ENCODE results near the gene MAU2. TPM values are rescaled to one million over a fixed set of nuclear protein-coding genes. Genes with fewer than 3 reads are reported as not detected.

Gene MAU2
- total and polyA plus RNA-seq, 10 of the 15 experiments (the other 5 are each of a cell fraction or from before 2014, with no cell fraction given) = 1.8 to 47.2 (median 22.1) TPM

GRCh38 chr19:19403373-19403901 lies 82.8 kb downstream of the MAU2 start:
- Histone ChIP-seq H3K4me1 (ENCODE audit: control insufficient read depth, insufficient read depth, low read length) (peaks cover 10% of the 10 kb centered on the region), H3K79me2 (ENCODE audit: control insufficient read depth, insufficient read depth, low read length) (peaks cover 26% of the 10 kb centered on the region), H4K20me1 (ENCODE audit: control insufficient read depth, insufficient read depth) (peaks cover 6% of the 10 kb centered on the region; the same call in 1 of the 2 replicates), H3K27me3 (replicated peaks in 1 of 2; ENCODE audit: control insufficient read depth in 2 of 2, insufficient read depth in 2 of 2, low read length in 1 of 2) (no peaks in the 10 kb centered on the region), H3K36me3 (ENCODE audit: control insufficient read depth in 2 of 2, insufficient read depth in 2 of 2, low read length in 1 of 2) (no peaks in the 10 kb centered on the region), H2AFZ (ENCODE audit: control insufficient read depth, low read depth, low read length) (no peak overlapping the region), H3K9me3 (replicated peaks; ENCODE audit: control insufficient read depth, insufficient read depth, low read length) (no peaks in the 10 kb centered on the region), H3K4me2 (ENCODE audit: control insufficient read depth, insufficient read depth) (no peak overlapping the region), H3K27ac (ENCODE audit: control insufficient read depth, insufficient read depth) (no peak overlapping the region), H3K4me3 (no peak overlapping the region), H3K9ac (ENCODE audit: control insufficient read depth, insufficient read depth, low read length) (no peak overlapping the region)
- WGBS (ENCODE audit: insufficient coverage, insufficient replicate concordance, low lambda C conversion rate, missing lambda C conversion rate) = 93% methylated on average over 5 of the region's 5 CpGs
- ATAC-seq = no peak
- ChIA-PET POLR2A (no interaction called here), SMC1A (ENCODE audit: uncharacterized antibody, unreplicated experiment) (interaction anchor here (1.0 to 8.6 kb wide), 3 partner anchors 10 to 86 kb away, joined by 4 to 57 read pairs (median 11); no protein-coding TSS in a partner anchor), RAD21 (ENCODE audit: unreplicated experiment) (interaction anchor here (0.7 kb wide), 1 partner anchor 14 kb away, joined by 3 read pairs; no protein-coding TSS in a partner anchor), CTCF (interaction anchor here (0.6 to 6.7 kb wide), 4 partner anchors 10 to 86 kb away, joined by 3 to 83 read pairs (median 4); no protein-coding TSS in a partner anchor)
- in situ Hi-C loops (cut with MboI) = no loop called here
- DNase-seq (ENCODE audit: low read depth, low spot score) = no peak
- FAIRE-seq = no peak
- intact Hi-C loops (cut with micrococcal nuclease; ENCODE audit: unreplicated experiment) = no loop called here
- BruUV-seq (replicated peaks) = no TSS peak
- TF ChIP-seq CTCF (IDR thresholded peaks at IDR 0.05 in 2 of 3, conservative IDR thresholded peaks at IDR 0.05 in 1 of 3; ENCODE audit: control insufficient read depth in 2 of 3, extremely low read depth in 1 of 3, insufficient read depth in 1 of 3, low read depth in 3 of 3, low read length in 3 of 3) (no peak), HDAC6 (IDR thresholded peaks at IDR 0.05; ENCODE audit: unreplicated experiment) (no peak), SPI1 (IDR thresholded peaks at IDR 0.05; ENCODE audit: borderline replicate concordance, insufficient read depth, low read depth, low read length) (no peak), ZNF274 (IDR thresholded peaks at IDR 0.05; ENCODE audit: insufficient read depth, insufficient read length) (no peak), RELB (IDR thresholded peaks at IDR 0.05; ENCODE audit: low read depth) (no peak), ZNF384 (IDR thresholded peaks at IDR 0.05; ENCODE audit: borderline replicate concordance, low read depth, low read length) (no peak), IKZF2 (IDR thresholded peaks at IDR 0.05) (no peak), ATF3 (IDR thresholded peaks at IDR 0.05; ENCODE audit: borderline replicate concordance, extremely low read depth, low read depth, low read length) (no peak), TAF1 (IDR thresholded peaks at IDR 0.05; ENCODE audit: borderline replicate concordance, low read depth, low read length) (no peak), IRF5 (IDR thresholded peaks at IDR 0.05; ENCODE audit: borderline replicate concordance) (no peak), PML (IDR thresholded peaks at IDR 0.05; ENCODE audit: low read length) (no peak), GATAD2B (conservative IDR thresholded peaks at IDR 0.05; ENCODE audit: low read depth) (no peak), CHD1 (IDR thresholded peaks at IDR 0.05; ENCODE audit: low read depth, low read length) (no peak), RCOR1 (conservative IDR thresholded peaks at IDR 0.05; ENCODE audit: low read depth, low read length) (no peak)
- TF ChIP-seq, protein P1, sequence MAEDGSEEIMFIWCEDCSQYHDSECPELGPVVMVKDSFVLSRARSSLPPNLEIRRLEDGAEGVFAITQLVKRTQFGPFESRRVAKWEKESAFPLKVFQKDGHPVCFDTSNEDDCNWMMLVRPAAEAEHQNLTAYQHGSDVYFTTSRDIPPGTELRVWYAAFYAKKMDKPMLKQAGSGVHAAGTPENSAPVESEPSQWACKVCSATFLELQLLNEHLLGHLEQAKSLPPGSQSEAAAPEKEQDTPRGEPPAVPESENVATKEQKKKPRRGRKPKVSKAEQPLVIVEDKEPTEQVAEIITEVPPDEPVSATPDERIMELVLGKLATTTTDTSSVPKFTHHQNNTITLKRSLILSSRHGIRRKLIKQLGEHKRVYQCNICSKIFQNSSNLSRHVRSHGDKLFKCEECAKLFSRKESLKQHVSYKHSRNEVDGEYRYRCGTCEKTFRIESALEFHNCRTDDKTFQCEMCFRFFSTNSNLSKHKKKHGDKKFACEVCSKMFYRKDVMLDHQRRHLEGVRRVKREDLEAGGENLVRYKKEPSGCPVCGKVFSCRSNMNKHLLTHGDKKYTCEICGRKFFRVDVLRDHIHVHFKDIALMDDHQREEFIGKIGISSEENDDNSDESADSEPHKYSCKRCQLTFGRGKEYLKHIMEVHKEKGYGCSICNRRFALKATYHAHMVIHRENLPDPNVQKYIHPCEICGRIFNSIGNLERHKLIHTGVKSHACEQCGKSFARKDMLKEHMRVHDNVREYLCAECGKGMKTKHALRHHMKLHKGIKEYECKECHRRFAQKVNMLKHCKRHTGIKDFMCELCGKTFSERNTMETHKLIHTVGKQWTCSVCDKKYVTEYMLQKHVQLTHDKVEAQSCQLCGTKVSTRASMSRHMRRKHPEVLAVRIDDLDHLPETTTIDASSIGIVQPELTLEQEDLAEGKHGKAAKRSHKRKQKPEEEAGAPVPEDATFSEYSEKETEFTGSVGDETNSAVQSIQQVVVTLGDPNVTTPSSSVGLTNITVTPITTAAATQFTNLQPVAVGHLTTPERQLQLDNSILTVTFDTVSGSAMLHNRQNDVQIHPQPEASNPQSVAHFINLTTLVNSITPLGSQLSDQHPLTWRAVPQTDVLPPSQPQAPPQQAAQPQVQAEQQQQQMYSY (CRISPR knock-in tag; IDR thresholded peaks at IDR 0.05) = no peak
